GM19025 (cell line): Measurements from ENCODE around the gene CLSTN2.

Experiments
- ATAC-seq: cut with Tn5 transposase; IDR thresholded peaks from one replicate; pipeline ENCODE4 v1.9.1; 2021; ENCODE audit warnings: mild to moderate bottlenecking, low read depth, moderate library complexity; ENCODE audit not compliant: unreplicated experiment

Gene CLSTN2

DNA sequence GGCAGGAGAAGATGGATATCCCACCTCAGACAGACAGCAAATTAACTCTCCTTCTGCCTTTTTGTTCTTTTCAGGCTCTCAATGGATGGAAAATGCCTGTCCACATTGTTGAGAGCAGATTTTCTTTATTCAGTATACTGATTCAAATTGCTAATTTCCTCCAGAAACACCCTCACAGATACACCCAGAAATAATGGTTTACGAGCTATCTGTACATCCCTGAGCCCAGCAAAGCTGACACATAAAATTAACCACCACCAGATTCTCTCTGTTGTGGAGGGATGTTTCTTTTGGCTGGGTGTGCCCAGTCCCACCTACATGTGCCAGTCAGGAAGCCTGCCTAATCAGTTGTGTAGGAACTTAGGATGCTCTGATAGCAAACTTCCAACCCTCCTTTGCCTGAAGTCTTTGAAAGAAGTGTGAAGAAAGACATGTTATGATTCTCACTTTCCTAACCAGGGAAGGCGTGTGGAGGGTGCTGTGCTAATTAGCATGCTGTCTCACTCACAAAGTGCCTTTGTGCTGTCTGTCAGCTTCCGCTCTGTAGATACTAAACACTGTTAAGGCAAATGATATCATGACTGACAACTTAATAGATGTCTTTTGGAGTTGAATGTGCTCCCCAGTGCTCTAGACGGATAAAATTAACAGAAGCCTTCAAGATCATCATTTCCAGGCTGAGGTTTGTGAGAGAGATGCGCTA is 208.5 kb downstream of the CLSTN2 start:
- no peak for ATAC-seq

GRCh38 chr3:140145528-140145927 is 210.5 kb downstream of the CLSTN2 start:
- no peak for ATAC-seq

DNA sequence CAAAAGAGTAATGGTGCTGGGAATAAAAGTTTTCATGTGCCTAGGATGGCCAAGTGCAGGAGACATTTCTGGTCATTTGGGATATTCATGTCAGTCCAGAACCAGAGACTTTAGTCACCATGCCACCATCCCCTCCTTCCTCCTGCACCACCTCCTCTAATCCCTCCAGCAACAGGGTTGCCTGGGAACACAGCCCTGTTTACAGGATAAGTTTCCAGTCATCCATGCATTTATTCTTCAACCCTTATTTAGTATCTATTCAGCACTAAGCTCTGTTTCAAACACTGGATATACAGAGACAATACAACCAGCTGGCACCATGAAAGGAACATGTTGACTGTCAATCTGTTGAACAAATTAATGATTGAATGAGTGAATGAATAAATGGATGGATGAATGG is 211.7 kb downstream of the CLSTN2 start:
- ATAC-seq: no peak

GRCh38 chr3:140147965-140148490 is 213.0 kb downstream of the CLSTN2 start:
- no peak for ATAC-seq

DNA sequence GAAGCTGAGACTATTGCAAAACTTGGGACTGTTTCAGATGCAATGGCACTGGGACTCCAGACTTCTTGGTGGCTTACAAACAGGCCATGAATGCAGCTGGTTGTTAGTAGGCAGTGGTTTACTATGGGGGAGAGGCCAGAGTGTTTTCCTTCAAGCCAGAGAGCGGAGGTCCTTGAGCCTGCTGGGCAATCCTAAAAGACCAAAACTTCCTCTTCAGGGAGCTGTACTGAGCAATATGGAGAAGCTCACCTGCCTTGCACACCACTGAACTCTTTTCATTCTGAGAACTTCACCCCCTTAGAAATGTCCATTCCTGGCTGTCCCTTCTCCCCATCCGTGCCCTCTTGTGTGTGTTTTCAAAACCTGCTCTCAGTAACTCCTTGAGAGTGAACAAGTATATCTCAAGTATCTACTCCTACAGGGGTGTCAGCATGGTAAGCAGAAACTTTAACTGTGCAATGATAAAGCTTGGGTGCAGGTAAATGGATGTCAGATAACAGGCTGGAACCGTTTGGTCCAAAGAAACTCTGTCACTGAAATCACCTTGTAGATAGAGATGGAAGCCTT is 213.9 kb downstream of the CLSTN2 start:
- no peak for ATAC-seq

DNA sequence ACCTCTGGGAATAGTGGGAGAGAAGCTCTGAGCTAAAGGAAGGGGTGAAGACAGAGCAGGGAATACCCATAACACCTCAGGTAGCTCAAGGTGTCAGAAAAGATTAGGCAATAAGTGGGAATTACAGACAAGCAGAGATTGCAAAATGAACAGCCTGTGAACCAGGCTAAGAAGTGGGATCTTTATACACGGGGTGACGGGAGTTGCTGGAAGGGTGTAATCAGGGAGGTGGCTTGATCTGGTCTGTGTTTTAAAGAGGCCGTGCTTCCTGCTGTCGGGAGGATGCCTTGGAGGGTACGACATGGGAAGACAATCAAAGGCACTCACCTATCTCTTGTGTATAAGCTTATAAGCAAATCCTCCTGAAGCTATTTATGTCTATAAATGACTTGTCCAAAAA is 216.3 kb downstream of the CLSTN2 start:
- no peak for ATAC-seq

DNA sequence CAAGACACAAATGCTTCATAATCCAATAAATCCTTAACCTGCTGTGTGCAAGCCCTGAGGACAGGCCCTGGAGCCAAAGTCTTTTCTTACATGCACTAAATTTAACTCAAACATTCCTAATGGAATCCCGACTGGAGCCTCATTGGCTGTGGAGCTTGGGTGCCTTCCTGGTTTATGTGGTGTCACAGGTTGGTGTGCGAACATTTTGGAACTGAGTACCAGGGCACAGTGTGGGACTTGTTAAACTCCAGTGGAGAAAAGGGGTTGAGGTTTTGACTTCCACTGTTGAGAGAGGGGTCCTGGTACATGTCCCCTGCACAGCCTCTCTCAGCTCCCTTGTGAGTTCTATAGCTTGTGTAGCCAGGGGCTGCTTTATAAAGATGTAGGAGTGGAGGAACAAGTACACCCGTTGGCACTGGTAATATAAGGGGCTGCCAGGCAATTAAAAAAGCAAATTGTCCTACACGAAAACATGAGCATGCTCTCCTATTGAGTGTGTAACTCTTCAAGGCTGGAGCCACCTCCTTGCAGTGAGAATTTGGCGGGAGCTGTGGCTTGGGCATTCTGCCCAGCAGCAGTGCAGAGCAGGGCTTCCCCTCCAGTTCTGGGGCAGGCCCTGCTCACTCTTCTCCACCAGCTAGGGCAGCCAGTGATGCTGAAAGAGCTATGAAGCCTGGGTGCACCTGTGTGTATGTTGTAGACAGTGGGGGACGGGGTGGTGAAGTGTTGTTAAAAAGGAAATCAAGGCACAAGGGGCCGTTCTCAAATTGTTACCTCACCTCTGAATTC is 218.1 kb downstream of the CLSTN2 start:
- ATAC-seq: no peak

- ATAC-seq: no peak
These were observed 218.8 kb downstream of the CLSTN2 start for GRCh38 chr3:140153736-140154135.

- ATAC-seq: no peak
These were observed 222.2 kb downstream of the CLSTN2 start for GRCh38 chr3:140157161-140157560.

GRCh38 chr3:140159646-140160045 is 224.7 kb downstream of the CLSTN2 start:
- ATAC-seq: no peak

GRCh38 chr3:140160553-140160952 is 225.6 kb downstream of the CLSTN2 start:
- ATAC-seq: no peak

DNA sequence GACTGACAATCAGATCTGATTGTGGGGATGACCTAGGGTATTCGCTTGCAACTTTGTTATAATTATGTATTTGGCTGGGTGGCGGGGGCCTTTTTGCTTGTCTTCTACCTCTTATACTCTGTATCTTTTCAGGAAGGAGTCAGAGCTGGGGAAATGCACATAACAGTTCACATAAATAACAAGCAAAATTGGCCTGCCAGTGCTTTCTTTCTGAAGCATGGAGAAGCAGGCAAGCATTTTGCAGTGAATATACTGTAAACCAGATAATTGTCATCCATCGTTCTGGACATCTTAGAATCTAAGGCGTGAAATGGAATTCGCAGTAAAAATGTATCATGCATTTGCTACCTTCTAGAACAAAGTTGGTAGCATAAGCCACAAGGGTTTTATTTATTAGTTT is 227.6 kb downstream of the CLSTN2 start:
- no peak for ATAC-seq

- ATAC-seq: no peak
These were observed 228.3 kb downstream of the CLSTN2 start for GRCh38 chr3:140163159-140163763.

GRCh38 chr3:140164156-140164555 is 229.2 kb downstream of the CLSTN2 start:
- ATAC-seq: no peak

DNA sequence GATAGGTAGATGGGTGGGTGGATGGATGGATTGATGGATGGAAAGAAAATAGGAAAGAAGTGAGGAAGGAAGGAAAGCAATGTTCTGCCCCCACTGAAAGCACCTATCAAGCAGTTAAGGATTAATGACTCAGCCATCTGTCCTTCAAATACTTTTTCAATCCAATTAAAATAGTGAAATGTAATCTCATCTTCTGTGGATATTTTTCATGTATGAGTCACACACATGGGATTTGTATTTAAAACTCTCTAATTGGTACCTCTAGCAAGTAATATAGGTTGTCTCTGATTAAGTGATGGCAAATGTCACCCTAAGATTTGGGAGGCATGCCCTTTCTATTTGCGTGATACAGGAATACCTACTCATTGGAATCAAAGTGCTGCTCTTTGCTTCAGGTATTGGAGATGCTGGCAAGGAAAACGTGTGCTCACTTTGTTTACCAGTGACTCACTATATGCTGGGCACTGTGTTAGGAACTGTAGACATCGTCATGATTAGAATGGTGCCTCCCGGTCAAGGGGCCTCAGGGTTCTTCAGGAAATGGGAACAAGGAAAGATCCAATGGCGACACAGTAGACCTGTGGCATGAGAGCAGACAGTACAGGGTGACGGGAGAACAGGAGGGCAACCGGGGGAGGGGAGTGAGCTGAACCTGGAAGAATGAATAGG is 230.1 kb downstream of the CLSTN2 start:
- no peak for ATAC-seq

- ATAC-seq: no peak
These were observed 230.8 kb downstream of the CLSTN2 start for GRCh38 chr3:140165781-140166180.

GRCh38 chr3:140166861-140167599 is 232.0 kb downstream of the CLSTN2 start:
- no peak for ATAC-seq

DNA sequence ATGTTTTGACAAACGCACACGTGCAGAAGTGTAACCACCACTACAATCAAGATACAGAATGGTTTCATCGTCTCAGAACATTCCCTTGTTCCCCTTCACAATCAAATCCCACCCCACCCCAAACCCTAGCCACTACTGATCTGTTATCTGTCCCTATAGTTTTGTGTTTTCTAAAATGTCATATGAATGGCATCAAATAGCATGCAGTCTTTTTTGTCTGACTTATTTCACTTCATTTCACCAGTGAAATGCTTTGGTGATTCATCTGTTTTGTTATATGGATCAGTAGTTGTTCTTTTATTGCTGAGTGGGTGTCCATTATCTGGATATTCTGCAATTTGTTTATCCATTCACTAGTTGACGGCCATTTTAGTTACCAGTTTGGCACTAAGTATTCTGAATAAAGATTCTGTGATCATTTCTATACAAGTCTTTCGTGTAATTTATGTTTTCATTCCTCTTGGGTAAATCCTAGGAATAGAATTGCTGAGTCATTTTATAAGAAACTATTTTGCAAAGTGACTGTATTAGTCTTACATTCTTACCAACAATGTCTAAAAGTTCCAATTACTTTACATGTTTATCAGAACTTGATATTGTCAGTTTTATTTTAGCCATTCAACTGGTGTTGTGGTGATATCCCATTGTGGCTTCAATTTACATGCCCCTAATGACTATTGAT is 232.8 kb downstream of the CLSTN2 start:
- ATAC-seq: no peak

- ATAC-seq: peak; percentile 96
These were observed 235.6 kb downstream of the CLSTN2 start for GRCh38 chr3:140170612-140171011.
